ENCODE measurements around the gene KIF2C. TPM values are rescaled to one million over a fixed set of nuclear protein-coding genes. Genes with fewer than 3 reads are reported as not detected.
A peak's percentile ranks its signal among the peaks of the same experiment; 100 is the strongest.

The KIF2C gene
- polyA plus RNA-seq, 2 of the 4 experiments (the other 2 are of a cell fraction): 26.9 to 40.5 TPM

GRCh38 chr1:44785029-44785380, 45.4 kb downstream of the KIF2C start:
- no peak for FAIRE-seq
- ChIA-PET POLR2A (interaction anchor here (1.8 kb wide), 2 partner anchors 10 to 34 kb away, joined by 4 to 11 read pairs; partner anchors contain the start of gene RPS8), CTCF (interaction anchor here (1.0 to 7.1 kb wide), 7 partner anchors 7 to 55 kb away, joined by 3 to 44 read pairs (median 6); partner anchors contain the start of genes BTBD19 and PLK3)
- no peak overlapping the region for H3K27ac ChIP-seq
- 84% methylated on average over 5 of the region's 6 CpGs for WGBS (ENCODE audit: missing lambda C conversion rate)
- H3K4me1 ChIP-seq: peaks cover 6% of the 10 kb centered on the region
- TF ChIP-seq ATOH8 (CRISPR knock-in tag; IDR thresholded peaks at IDR 0.05; ENCODE audit: low read depth) (no peak), CBX2 (IDR thresholded peaks at IDR 0.05; ENCODE audit: borderline replicate concordance, low read depth) (no peak), ZC3H11A (IDR thresholded peaks at IDR 0.05) (no peak), FOSB (CRISPR knock-in tag; IDR thresholded peaks at IDR 0.05) (no peak), NR3C1 (IDR thresholded peaks at IDR 0.05) (no peak), RFX5 (IDR thresholded peaks at IDR 0.05) (no peak), ELK1 (IDR thresholded peaks at IDR 0.05; ENCODE audit: low read depth, low read length) (no peak), RAD21 (conservative IDR thresholded peaks at IDR 0.05 in 1 of 2, IDR thresholded peaks at IDR 0.05 in 1 of 2) (no peak), TP53 (CRISPR knock-in tag; IDR thresholded peaks at IDR 0.05) (no peak)
- TF ChIP-seq, protein P1, sequence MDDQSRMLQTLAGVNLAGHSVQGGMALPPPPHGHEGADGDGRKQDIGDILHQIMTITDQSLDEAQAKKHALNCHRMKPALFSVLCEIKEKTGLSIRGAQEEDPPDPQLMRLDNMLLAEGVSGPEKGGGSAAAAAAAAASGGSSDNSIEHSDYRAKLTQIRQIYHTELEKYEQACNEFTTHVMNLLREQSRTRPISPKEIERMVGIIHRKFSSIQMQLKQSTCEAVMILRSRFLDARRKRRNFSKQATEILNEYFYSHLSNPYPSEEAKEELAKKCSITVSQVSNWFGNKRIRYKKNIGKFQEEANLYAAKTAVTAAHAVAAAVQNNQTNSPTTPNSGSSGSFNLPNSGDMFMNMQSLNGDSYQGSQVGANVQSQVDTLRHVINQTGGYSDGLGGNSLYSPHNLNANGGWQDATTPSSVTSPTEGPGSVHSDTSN (IDR thresholded peaks at IDR 0.05): no peak
- no peak for DNase-seq (ENCODE audit: low read depth in 1 of 2, low spot score in 1 of 2)
- peak; percentile 7 to 14; a peak in 4 of 6 replicates for ATAC-seq
- H3K9me3 ChIP-seq: no peaks in the 10 kb centered on the region
- H3K4me2 ChIP-seq: no peak overlapping the region; the same call in 1 of the 3 replicates
- H3K4me3 ChIP-seq: no peak overlapping the region

GRCh38 chr1:44785501-44786137, 46.0 kb downstream of the KIF2C start:
- ATAC-seq (no peak), FAIRE-seq (no peak), DNase-seq (ENCODE audit: low read depth in 1 of 2, low spot score in 1 of 2) (no peak)
- Histone ChIP-seq H3K4me3 (peak overlapping the region; percentile 49), H3K27ac (peak overlapping the region; percentile 89 to 93), H3K4me1 (peaks cover 6% of the 10 kb centered on the region), H3K9me3 (no peaks in the 10 kb centered on the region), H3K4me2 (peak overlapping the region; percentile 97)
- TF ChIP-seq RAD21 (conservative IDR thresholded peaks at IDR 0.05 in 1 of 2, IDR thresholded peaks at IDR 0.05 in 1 of 2) (no peak), HOXB13 (CRISPR knock-in tag; IDR thresholded peaks at IDR 0.05; ENCODE audit: low read depth) (no peak), CBX2 (IDR thresholded peaks at IDR 0.05; ENCODE audit: borderline replicate concordance, low read depth) (no peak), CBX8 (IDR thresholded peaks at IDR 0.05) (no peak), HEYL (CRISPR knock-in tag; IDR thresholded peaks at IDR 0.05) (no peak), SMC3 (IDR thresholded peaks at IDR 0.05) (no peak), EHMT2 (IDR thresholded peaks at IDR 0.05; ENCODE audit: low read depth) (no peak)
- ChIA-PET CTCF (interaction anchor here (0.7 to 7.1 kb wide), 12 partner anchors 8 to 110 kb away, joined by 3 to 44 read pairs (median 4); partner anchors contain the start of genes BTBD19, KIF2C and PLK3), POLR2A (interaction anchor here (1.6 to 1.8 kb wide), 2 partner anchors 10 to 34 kb away, joined by 4 to 11 read pairs; partner anchors contain the start of gene RPS8)
- WGBS (ENCODE audit: missing lambda C conversion rate): 31% methylated on average over 10 of the region's 11 CpGs

GRCh38 chr1:44786138-44786840, 46.7 kb downstream of the KIF2C start:
- ChIA-PET POLR2A (interaction anchor here (0.6 to 1.8 kb wide), 3 partner anchors 10 to 753 kb away, joined by 3 to 11 read pairs (median 4); partner anchors contain the start of gene RPS8), CTCF (interaction anchor here (0.7 to 7.1 kb wide), 19 partner anchors 8 to 713 kb away, joined by 3 to 44 read pairs (median 5); partner anchors contain the start of genes BTBD19, KIF2C, PLK3 and RNU5D-1)
- FAIRE-seq (no peak), ATAC-seq (peak; percentile 63 to 70), DNase-seq (ENCODE audit: low read depth in 1 of 2, low spot score in 1 of 2) (peak; percentile 75 to 77)
- 30% methylated on average over 11 of the region's 49 CpGs for WGBS (ENCODE audit: missing lambda C conversion rate)
- Histone ChIP-seq H3K27ac (peak overlapping the region; percentile 89 to 93), H3K4me3 (peak overlapping the region; percentile 49), H3K4me2 (peak overlapping the region; percentile 97), H3K9me3 (no peaks in the 10 kb centered on the region), H3K4me1 (peaks cover 6% of the 10 kb centered on the region)
- TF ChIP-seq CHD2 (IDR thresholded peaks at IDR 0.05; ENCODE audit: low read length, partially characterized antibody) (no peak), HOXB13 (CRISPR knock-in tag; IDR thresholded peaks at IDR 0.05; ENCODE audit: low read depth) (no peak), ZNF302 (CRISPR knock-in tag; IDR thresholded peaks at IDR 0.05) (no peak), FOXS1 (CRISPR knock-in tag; IDR thresholded peaks at IDR 0.05) (no peak), EP300 (IDR thresholded peaks at IDR 0.05) (no peak), TP53 (CRISPR knock-in tag; IDR thresholded peaks at IDR 0.05) (no peak), FOSB (CRISPR knock-in tag; IDR thresholded peaks at IDR 0.05) (no peak), ELK1 (IDR thresholded peaks at IDR 0.05; ENCODE audit: low read depth, low read length) (no peak), BHLHE40 (IDR thresholded peaks at IDR 0.05; ENCODE audit: low read depth, low read length) (no peak), EHF (CRISPR knock-in tag; IDR thresholded peaks at IDR 0.05) (peak; percentile 62; the same call in 1 of the 2 replicates), RAD21 (conservative IDR thresholded peaks at IDR 0.05 in 1 of 2, IDR thresholded peaks at IDR 0.05 in 1 of 2) (peak; percentile 68 to 74)
- TF ChIP-seq, protein P2, sequence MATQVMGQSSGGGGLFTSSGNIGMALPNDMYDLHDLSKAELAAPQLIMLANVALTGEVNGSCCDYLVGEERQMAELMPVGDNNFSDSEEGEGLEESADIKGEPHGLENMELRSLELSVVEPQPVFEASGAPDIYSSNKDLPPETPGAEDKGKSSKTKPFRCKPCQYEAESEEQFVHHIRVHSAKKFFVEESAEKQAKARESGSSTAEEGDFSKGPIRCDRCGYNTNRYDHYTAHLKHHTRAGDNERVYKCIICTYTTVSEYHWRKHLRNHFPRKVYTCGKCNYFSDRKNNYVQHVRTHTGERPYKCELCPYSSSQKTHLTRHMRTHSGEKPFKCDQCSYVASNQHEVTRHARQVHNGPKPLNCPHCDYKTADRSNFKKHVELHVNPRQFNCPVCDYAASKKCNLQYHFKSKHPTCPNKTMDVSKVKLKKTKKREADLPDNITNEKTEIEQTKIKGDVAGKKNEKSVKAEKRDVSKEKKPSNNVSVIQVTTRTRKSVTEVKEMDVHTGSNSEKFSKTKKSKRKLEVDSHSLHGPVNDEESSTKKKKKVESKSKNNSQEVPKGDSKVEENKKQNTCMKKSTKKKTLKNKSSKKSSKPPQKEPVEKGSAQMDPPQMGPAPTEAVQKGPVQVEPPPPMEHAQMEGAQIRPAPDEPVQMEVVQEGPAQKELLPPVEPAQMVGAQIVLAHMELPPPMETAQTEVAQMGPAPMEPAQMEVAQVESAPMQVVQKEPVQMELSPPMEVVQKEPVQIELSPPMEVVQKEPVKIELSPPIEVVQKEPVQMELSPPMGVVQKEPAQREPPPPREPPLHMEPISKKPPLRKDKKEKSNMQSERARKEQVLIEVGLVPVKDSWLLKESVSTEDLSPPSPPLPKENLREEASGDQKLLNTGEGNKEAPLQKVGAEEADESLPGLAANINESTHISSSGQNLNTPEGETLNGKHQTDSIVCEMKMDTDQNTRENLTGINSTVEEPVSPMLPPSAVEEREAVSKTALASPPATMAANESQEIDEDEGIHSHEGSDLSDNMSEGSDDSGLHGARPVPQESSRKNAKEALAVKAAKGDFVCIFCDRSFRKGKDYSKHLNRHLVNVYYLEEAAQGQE (IDR thresholded peaks at IDR 0.05): no peak
